ENCODE data around the gene TMEM181. TPM values are rescaled to one million over a fixed set of nuclear protein-coding genes. Genes with fewer than 3 reads are reported as not detected.

Gene TMEM181
- polyA plus RNA-seq, 1 experiment, result 20.6 TPM

- ChIA-PET CTCF (interaction anchor here (1.7 kb wide), 1 partner anchor 21 kb away, joined by 5 read pairs; no protein-coding TSS in a partner anchor), POLR2A (interaction anchor here (0.7 kb wide), 1 partner anchor 10 kb away, joined by 3 read pairs; no protein-coding TSS in a partner anchor)
Measured at GRCh38 chr6:158639056-158639455, 79.2 kb downstream of the TMEM181 start.

DNA sequence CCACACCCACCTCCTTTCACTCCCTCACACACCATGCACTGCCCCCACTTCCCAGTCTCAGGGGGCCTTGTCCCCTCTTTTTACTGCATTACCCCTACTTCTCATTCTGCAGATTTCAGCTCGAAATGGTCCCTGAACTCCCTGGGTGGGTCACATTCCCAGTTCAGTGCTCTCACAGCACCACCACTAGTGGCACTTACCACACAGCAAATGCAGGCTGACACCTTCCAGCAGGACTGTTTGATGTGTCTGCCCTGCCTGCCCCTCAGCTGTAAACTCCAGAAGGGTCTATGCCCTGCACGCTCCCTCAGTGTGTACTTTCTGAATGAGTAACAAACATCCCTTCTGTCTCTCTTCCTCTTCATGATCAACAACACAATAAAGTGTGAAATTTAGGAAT lies 80.6 kb downstream of the TMEM181 start:
- POLR2A ChIA-PET, result no interaction called here
- CTCF ChIA-PET, result no interaction called here
- Histone ChIP-seq H3K27me3 (ENCODE audit: control insufficient read depth, insufficient read depth, low read length) (no peaks in the 10 kb centered on the region), H3K4me3 (ENCODE audit: low read depth, low read length) (no peak overlapping the region), H3K36me3 (ENCODE audit: control insufficient read depth, insufficient read depth, low read length) (peaks cover 9% of the 10 kb centered on the region)
- no peak for TF ChIP-seq CTCF (IDR thresholded peaks at IDR 0.05; ENCODE audit: insufficient read depth, low read depth, low read length)
- DNase-seq (ENCODE audit: low read depth), result no peak

More at GRCh38 chr6:158639056-158639455, 79.2 kb downstream of the TMEM181 start:
- TF ChIP-seq CTCF (IDR thresholded peaks at IDR 0.05; ENCODE audit: insufficient read depth, low read depth, low read length), result no peak
- Histone ChIP-seq H3K27me3 (ENCODE audit: control insufficient read depth, insufficient read depth, low read length) (no peaks in the 10 kb centered on the region), H3K4me3 (ENCODE audit: low read depth, low read length) (no peak overlapping the region), H3K36me3 (ENCODE audit: control insufficient read depth, insufficient read depth, low read length) (peaks cover 10% of the 10 kb centered on the region)
- DNase-seq (ENCODE audit: low read depth), result no peak

- H3K36me3 ChIP-seq (ENCODE audit: control insufficient read depth, insufficient read depth, low read length), result peaks cover 5% of the 10 kb centered on the region
- POLR2A ChIA-PET, result no interaction called here
- TF ChIP-seq CTCF (IDR thresholded peaks at IDR 0.05; ENCODE audit: insufficient read depth, low read depth, low read length), result no peak
- no peak overlapping the region for H3K4me3 ChIP-seq (ENCODE audit: low read depth, low read length)
- H3K27me3 ChIP-seq (ENCODE audit: control insufficient read depth, insufficient read depth, low read length), result no peaks in the 10 kb centered on the region
- CTCF ChIA-PET, result interaction anchor here (0.6 to 4.1 kb wide), 5 partner anchors 12 to 1255 kb away, joined by 3 to 19 read pairs (median 3); no protein-coding TSS in a partner anchor
- DNase-seq (ENCODE audit: low read depth), result no peak
Measured at GRCh38 chr6:158642097-158642601, 82.3 kb downstream of the TMEM181 start.

DNA sequence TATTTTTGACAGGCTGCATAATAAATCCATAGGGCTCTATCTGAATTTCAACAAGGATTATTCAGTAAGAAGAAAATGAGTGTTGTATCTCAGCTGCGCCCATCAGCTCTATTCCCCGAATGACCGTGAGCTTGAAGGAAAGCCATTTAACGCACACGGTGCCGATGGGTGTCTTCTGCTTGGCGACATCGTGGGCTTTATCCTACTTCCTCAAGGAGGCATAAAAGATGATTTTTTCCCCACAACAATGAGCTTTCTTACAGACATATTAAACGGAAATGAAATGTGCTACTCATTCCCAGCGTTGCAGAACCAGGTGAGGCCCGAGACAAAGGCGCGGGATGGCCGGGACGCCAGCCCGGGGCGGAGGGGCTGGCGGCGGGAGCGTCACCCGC lies 83.9 kb downstream of the TMEM181 start:
- no peak for DNase-seq (ENCODE audit: low read depth)
- H3K27me3 ChIP-seq (ENCODE audit: control insufficient read depth, insufficient read depth, low read length), result no peaks in the 10 kb centered on the region
- peak overlapping the region; percentile 92 for H3K4me3 ChIP-seq (ENCODE audit: low read depth, low read length)
- POLR2A ChIA-PET, result interaction anchor here (0.6 kb wide), 1 partner anchor 356 kb away, joined by 3 read pairs; no protein-coding TSS in a partner anchor
- CTCF ChIA-PET, result interaction anchor here (1.1 to 4.1 kb wide), 5 partner anchors 16 to 124 kb away, joined by 3 to 19 read pairs (median 6); no protein-coding TSS in a partner anchor
- TF ChIP-seq CTCF (IDR thresholded peaks at IDR 0.05; ENCODE audit: insufficient read depth, low read depth, low read length), result no peak
- H3K36me3 ChIP-seq (ENCODE audit: control insufficient read depth, insufficient read depth, low read length), result peaks cover 3% of the 10 kb centered on the region

GRCh38 chr6:158644231-158645063 lies 84.6 kb downstream of the TMEM181 start, which contains the start of gene DYNLT1:
Gene DYNLT1, minus strand, starts transcription at chr6:158644743. Its CDS starts 35 bp downstream, at chr6:158644708.
- CTCF ChIA-PET, result interaction anchor here (0.7 to 4.1 kb wide), 7 partner anchors 15 to 456 kb away, joined by 3 to 19 read pairs (median 4); no protein-coding TSS in a partner anchor
- POLR2A ChIA-PET, result interaction anchor here (0.5 to 0.6 kb wide), 4 partner anchors 12 to 356 kb away, joined by 3 to 4 read pairs (median 3); partner anchors contain the start of gene RSPH3
- Histone ChIP-seq H3K27me3 (ENCODE audit: control insufficient read depth, insufficient read depth, low read length) (no peaks in the 10 kb centered on the region), H3K4me3 (ENCODE audit: low read depth, low read length) (peak within 1 kb of the TSS; percentile 92), H3K36me3 (ENCODE audit: control insufficient read depth, insufficient read depth, low read length) (peaks cover 3% of the 10 kb centered on the region)
- no peak for TF ChIP-seq CTCF (IDR thresholded peaks at IDR 0.05; ENCODE audit: insufficient read depth, low read depth, low read length)
- peak; percentile 60 for DNase-seq (ENCODE audit: low read depth)

Measured in BJ (cell line).